ENCODE data around the gene AUNIP. TPM values are rescaled to one million over a fixed set of nuclear protein-coding genes. Genes with fewer than 3 reads are reported as not detected.

AUNIP gene
- total RNA-seq, 1 experiment from 2014 or later, result 17.6 TPM

DNA sequence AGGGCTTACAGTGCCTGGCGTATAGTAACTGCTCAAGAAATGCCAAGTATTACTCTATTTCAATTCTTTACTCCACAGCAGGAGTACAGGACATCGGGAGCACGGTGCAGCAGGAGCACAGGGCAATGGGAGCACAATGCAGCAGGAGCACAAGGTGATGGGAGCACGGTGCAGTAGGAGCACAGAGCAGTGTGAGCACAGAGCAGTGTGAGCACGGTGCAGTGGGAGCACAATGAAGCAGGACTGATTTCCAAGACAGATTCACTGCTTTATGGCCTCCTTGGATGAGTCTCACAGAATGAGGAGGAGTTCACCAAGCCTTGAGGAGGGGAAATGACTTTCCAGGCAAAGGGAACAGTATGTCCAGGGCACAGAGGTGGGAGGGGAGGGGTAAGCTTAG, 21.3 kb upstream of the AUNIP start:
- no peaks in the 10 kb centered on the region; the same call in 1 of the 2 replicates for H3K4me1 ChIP-seq (ENCODE audit: insufficient read depth, low read length)
- intact Hi-C loops (cut with micrococcal nuclease), result no loop called here
- ATAC-seq (no peak), DNase-seq (no peak)
- H2AFZ ChIP-seq (ENCODE audit: low read length), result no peak overlapping the region
- no peak overlapping the region for H3K4me2 ChIP-seq (ENCODE audit: low read length)
- H3K36me3 ChIP-seq (ENCODE audit: low read depth, low read length), result no peaks in the 10 kb centered on the region
- no peaks in the 10 kb centered on the region for H3F3A ChIP-seq (ENCODE audit: low read length, unreplicated experiment)
- no peaks in the 10 kb centered on the region for H3K27me3 ChIP-seq (ENCODE audit: low read length)
- H4K20me1 ChIP-seq (ENCODE audit: low read length), result no peaks in the 10 kb centered on the region
- POLR2A ChIA-PET (ENCODE audit: unreplicated experiment), result no interaction called here
- no peak overlapping the region for H3K9ac ChIP-seq (ENCODE audit: low read length)
- no TSS peak for BruUV-seq (replicated peaks)
- H3K9me3 ChIP-seq (ENCODE audit: low read length), result no peaks in the 10 kb centered on the region
- CTCF ChIA-PET, result no interaction called here
- H3K9me2 ChIP-seq (replicated peaks; ENCODE audit: low read length), result no peaks in the 10 kb centered on the region
- no peak overlapping the region for H3K27ac ChIP-seq (ENCODE audit: low read length)
- H3K79me2 ChIP-seq (ENCODE audit: low read length), result no peaks in the 10 kb centered on the region
- no peak for TF ChIP-seq EZH2phosphoT487 (IDR thresholded peaks at IDR 0.05; ENCODE audit: borderline replicate concordance, low read length)
- no peak for TF ChIP-seq EZH2 (IDR thresholded peaks at IDR 0.05; ENCODE audit: low read length, unreplicated experiment)
- TF ChIP-seq, protein P1, sequence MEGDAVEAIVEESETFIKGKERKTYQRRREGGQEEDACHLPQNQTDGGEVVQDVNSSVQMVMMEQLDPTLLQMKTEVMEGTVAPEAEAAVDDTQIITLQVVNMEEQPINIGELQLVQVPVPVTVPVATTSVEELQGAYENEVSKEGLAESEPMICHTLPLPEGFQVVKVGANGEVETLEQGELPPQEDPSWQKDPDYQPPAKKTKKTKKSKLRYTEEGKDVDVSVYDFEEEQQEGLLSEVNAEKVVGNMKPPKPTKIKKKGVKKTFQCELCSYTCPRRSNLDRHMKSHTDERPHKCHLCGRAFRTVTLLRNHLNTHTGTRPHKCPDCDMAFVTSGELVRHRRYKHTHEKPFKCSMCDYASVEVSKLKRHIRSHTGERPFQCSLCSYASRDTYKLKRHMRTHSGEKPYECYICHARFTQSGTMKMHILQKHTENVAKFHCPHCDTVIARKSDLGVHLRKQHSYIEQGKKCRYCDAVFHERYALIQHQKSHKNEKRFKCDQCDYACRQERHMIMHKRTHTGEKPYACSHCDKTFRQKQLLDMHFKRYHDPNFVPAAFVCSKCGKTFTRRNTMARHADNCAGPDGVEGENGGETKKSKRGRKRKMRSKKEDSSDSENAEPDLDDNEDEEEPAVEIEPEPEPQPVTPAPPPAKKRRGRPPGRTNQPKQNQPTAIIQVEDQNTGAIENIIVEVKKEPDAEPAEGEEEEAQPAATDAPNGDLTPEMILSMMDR (conservative IDR thresholded peaks at IDR 0.05; ENCODE audit: low read depth, low read length), result no peak
- no peak overlapping the region for H3K4me3 ChIP-seq (ENCODE audit: low read length)

DNA sequence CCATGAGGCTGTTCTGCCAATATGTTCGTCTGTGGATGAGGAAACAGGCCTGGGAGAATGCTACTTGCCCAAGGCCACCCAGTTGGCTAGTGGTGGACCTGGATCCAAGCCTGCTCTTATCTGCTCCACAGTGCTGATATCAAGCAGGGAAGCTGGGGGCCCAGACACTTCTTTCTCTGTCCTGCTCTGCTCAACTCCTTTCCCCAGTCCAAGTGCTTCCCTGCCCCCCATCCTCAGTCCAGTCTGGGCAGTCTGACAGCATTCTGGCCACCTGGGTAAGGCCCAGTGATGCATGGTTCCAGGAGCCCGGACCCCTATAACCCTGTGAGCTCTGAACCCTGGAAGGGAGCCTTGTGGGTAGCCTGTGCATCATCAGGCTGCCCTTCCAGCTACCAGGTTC, 20.4 kb upstream of the AUNIP start:
- Histone ChIP-seq H2AFZ (ENCODE audit: low read length) (no peak overlapping the region), H3K4me3 (ENCODE audit: low read length) (no peak overlapping the region), H3F3A (ENCODE audit: low read length, unreplicated experiment) (no peaks in the 10 kb centered on the region), H3K27ac (ENCODE audit: low read length) (no peak overlapping the region), H3K36me3 (ENCODE audit: low read depth, low read length) (no peaks in the 10 kb centered on the region), H3K4me2 (ENCODE audit: low read length) (no peak overlapping the region), H4K20me1 (ENCODE audit: low read length) (no peaks in the 10 kb centered on the region), H3K9me2 (replicated peaks; ENCODE audit: low read length) (no peaks in the 10 kb centered on the region), H3K27me3 (ENCODE audit: low read length) (no peaks in the 10 kb centered on the region), H3K9me3 (ENCODE audit: low read length) (no peaks in the 10 kb centered on the region), H3K79me2 (ENCODE audit: low read length) (peaks cover under 1% of the 10 kb centered on the region; the same call in 1 of the 2 replicates), H3K9ac (ENCODE audit: low read length) (no peak overlapping the region), H3K4me1 (ENCODE audit: insufficient read depth, low read length) (peaks cover 3% of the 10 kb centered on the region; the same call in 1 of the 2 replicates)
- BruUV-seq (replicated peaks), result no TSS peak
- DNase-seq (no peak), ATAC-seq (no peak)
- ChIA-PET CTCF (no interaction called here), POLR2A (ENCODE audit: unreplicated experiment) (no interaction called here)
- TF ChIP-seq EZH2 (IDR thresholded peaks at IDR 0.05; ENCODE audit: low read length, unreplicated experiment) (no peak), EZH2phosphoT487 (IDR thresholded peaks at IDR 0.05; ENCODE audit: borderline replicate concordance, low read length) (no peak)
- TF ChIP-seq, protein P1 (conservative IDR thresholded peaks at IDR 0.05; ENCODE audit: low read depth, low read length), result no peak
- intact Hi-C loops (cut with micrococcal nuclease), result no loop called here

DNA sequence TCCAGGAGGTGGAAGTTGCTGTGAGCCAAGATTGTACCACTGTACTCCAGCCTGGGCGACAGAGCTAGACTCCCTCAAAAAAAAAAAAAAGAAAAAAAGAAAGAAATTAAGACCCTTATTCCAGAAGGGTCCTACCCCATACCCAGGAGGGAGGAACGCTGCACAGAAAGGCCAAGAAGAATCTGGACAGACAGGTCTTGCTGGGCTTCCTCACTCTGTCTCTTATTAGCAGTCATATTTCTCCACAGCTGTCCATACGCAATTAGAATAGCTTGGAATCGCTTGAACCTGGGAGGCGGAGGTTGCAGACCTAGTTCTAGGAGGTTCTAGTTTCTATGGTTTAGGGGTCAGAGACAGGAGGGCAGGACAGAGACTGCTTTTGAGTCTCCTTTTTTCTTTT, 19.4 kb upstream of the AUNIP start:
- Histone ChIP-seq H3K27me3 (ENCODE audit: low read length) (no peaks in the 10 kb centered on the region), H3K36me3 (ENCODE audit: low read depth, low read length) (no peaks in the 10 kb centered on the region), H3F3A (ENCODE audit: low read length, unreplicated experiment) (no peaks in the 10 kb centered on the region), H2AFZ (ENCODE audit: low read length) (no peak overlapping the region), H3K79me2 (ENCODE audit: low read length) (peaks cover 7% of the 10 kb centered on the region; the same call in 1 of the 2 replicates), H3K9ac (ENCODE audit: low read length) (no peak overlapping the region), H3K4me2 (ENCODE audit: low read length) (no peak overlapping the region), H4K20me1 (ENCODE audit: low read length) (no peaks in the 10 kb centered on the region), H3K4me3 (ENCODE audit: low read length) (no peak overlapping the region), H3K4me1 (ENCODE audit: insufficient read depth, low read length) (peaks cover 6% of the 10 kb centered on the region; the same call in 1 of the 2 replicates), H3K9me2 (replicated peaks; ENCODE audit: low read length) (no peaks in the 10 kb centered on the region), H3K9me3 (ENCODE audit: low read length) (no peaks in the 10 kb centered on the region), H3K27ac (ENCODE audit: low read length) (no peak overlapping the region)
- ChIA-PET CTCF (no interaction called here), POLR2A (ENCODE audit: unreplicated experiment) (no interaction called here)
- intact Hi-C loops (cut with micrococcal nuclease), result no loop called here
- no peak for ATAC-seq
- peak; percentile 12 for DNase-seq
- no TSS peak for BruUV-seq (replicated peaks)
- no peak for TF ChIP-seq EZH2phosphoT487 (IDR thresholded peaks at IDR 0.05; ENCODE audit: borderline replicate concordance, low read length)
- TF ChIP-seq EZH2 (IDR thresholded peaks at IDR 0.05; ENCODE audit: low read length, unreplicated experiment), result no peak
- TF ChIP-seq, protein P1 (conservative IDR thresholded peaks at IDR 0.05; ENCODE audit: low read depth, low read length), result no peak
